ENCODE results near the gene TGIF1.

The TGIF1 gene

DNA sequence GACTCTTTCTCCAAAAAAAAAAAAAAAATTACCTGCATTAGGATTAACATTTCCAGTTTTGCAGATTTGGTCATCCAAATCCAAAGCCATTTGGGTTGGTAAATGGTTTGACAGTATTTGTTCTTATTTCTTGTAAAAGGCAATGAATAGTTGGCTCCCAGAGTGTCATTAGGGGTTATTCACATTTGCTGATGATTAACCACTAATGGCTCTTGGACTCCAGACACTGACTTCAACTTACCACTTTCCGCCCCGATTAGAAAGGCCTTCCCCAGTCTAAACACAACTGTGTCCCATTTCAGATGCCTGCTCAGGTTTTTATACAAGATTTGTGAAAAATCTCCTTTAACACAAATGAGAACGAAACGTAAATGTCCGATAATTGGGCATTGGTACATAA lies 9.6 kb upstream of the TGIF1 start:
- DNase-seq = no peak

DNA sequence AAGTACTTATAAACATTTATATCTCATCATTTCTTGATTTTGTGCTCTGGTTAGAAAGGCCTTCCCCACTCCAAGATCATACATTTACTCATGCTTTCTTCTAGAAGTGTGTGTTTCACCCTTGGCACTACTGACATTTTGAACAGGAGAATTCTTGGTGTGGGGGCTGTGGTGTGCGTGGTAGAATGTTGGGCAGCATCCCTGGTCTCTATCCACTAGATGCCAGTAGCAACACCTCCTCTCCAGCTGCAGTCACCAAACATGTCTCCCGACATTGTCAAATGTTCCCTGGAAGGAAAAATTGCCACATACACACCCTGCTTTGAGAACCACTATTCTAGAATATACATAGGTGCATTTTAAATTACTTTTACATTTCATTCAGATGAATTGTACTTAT lies 8.7 kb upstream of the TGIF1 start:
- DNase-seq = no peak

DNA sequence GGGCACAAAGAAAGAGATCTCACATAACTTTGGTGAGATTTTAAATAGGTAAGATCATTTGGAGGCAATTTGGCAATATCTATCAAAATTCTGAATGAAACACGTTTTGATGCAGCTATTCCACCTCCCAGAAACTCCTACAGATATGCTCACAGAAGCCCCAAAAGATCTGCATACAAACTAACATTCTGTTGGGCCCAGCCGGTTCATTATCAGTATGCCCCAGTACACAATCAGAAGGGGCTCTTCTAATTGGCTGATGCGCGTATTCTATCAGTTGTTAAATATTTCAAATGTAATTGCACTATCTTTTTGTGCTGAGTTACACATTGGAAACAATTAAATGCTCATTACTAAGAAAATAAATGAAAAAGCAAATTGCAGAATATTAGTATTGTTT lies 7.1 kb upstream of the TGIF1 start:
- no peak for DNase-seq

GRCh38 chr18:3444296-3444695 lies 5.7 kb upstream of the TGIF1 start:
- no peak for DNase-seq

DNA sequence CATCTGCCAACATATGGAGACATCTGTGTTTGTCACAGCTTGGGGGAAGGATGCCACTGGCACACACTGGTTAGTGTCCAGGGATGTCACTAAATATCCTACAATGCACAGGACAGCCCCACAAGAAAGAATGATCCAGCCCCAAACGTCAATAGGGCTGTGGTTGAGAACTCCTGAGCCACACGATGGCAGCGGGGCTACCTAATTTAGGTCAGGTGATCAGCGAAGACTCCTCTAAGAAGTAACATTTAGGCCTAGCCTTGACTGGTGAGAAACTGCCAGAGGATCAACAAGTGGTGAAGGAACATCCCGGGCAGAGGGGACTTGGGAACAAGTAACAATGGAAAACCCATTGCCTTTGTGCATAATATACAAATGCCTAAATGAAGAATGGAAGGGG lies 5.0 kb upstream of the TGIF1 start:
- no peak for DNase-seq

DNA sequence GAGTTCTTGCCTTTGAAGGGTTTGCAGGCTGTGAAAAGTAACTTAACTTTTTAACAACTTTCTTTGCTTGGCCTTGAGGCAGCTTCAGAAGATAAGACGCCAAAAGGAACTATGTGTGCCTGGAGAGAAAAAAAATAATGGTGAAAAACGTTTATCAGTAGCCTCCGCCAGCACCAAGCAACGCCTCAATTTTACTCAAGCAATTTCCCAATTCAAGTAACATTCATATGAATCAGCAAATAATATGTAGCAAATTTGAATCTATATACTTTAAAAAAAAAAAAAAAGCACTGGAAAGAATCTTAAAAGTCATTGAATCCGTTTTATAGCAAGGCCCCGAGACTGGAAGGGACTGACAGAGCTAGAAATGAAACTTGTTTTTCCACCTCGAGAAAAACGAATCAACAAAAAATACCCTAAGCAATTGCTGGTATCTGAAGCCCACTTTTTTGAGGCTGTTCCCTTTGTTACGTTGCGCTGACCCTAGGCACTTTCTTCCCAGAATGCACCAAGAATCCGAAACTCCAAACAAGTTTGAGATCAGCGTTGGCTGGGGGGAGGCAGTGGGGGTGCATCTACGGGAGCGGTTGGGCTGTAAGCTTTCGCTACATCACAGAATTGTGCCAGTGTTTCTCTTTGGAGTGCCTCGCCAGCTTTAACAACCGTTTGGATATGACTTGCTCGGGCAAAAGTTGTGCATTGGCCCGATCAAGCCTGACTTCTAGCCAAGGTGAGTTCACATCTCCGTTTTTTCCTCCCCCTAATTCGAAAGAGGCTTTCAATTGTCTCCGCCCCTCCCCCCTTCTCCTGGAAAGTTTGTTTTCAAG lies 2.7 kb upstream of the TGIF1 start:
- no peak for DNase-seq

DNA sequence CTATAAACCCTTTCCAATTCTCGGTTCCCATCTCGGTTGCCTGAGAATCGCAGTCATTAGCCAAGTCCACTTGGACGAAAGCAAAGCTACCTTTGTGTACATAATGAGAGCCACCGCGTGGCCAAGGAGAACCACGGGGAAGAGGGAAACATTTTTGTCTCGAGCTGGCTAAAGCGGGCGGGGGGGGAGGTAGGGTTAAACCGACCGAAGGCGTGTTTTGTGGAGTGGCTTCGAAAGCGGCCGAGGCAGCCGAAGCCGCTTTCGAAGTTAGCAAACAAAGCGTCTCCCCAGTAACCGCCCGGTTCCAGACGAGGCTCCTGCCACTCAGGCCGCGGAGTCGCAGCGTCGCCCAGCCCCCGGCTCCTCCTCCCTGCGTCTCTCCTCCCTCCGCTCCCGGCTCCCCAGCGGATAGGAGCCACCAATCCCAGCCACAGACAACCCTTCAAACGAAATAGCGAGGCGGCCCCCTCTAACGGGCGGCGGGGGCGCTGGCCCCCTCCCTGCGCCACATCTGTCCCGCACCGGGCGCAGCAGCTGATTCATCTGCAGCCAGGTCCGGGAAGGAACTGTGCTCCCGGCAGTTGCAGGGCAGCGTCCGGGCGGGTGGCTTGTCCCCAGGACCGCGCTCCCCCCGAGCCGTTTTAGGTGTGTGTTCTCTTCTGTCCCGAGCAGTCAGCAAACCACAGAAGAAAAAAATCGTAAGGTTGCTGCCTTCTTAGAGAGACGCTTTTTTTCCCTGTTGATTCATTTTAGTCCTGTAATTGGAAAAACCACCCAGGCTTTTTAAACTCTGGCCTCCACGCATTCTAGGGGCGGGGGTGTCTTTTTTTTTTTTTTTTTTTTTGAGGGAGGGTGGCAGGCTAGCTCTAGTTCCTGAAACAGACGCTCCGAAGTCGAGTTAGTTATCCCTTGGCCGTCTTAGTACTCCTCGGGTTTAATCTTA lies 1.8 kb upstream of the TGIF1 start:
- peak; percentile 77 for DNase-seq

DNA sequence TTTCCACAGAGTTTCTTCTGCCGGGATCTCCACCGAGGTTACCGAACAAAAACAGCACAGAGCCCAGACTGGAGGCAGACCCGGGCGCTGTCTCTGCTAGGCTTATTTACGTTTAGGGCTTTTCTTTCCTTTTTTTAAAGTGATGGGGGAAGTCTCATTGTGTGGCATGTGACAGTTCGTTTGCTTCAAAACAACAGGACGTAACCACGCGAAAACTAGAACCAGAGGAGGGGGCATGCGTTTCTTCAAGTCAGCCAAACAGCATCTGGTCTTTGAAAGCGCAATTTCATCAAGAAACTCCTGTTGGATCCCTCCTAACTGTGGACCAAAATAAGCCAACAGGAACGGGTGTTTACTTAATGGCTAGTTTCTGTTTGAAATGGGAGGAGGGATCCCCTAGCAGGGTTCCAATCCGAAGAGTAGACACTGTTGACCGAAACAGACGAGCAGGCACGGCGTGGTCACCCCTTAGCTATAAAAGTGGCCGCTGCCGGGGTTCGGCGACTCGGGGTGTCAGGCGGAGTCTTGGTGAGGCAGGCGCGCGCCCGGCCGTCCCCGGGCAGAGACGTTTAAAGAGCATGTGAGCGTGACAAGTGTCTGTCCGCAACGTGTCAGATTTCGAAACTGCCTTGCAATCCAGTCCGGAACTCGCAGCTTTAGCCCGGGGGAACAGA lies 997 bp upstream of the TGIF1 start:
- DNase-seq = peak; percentile 17

DNA sequence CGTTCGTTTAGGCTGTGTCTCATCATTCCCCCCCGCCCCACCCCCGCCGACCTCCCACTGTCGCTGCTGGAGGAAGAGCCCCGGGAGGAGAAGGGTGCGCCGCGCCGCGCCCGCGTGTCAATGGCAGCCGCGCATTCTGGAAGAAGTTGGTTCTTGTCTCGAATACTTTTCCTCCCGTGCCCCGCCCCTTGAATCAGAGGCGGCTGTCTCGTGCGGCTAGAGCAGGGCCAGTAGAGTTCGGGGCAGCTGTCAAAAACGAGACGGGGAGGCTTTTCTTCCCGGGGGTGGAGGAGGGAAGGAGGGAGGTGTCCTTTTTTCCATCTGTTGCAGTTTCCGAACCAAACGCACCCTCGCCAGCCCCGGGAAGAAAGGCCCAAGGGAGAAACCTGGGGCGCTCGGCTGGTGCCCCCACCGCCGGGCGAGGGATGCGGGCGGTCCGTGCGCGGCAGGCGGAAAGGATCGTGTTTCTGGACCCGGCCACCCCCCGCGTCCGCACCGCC lies 410 bp upstream of the TGIF1 start:
- no peak for DNase-seq

DNA sequence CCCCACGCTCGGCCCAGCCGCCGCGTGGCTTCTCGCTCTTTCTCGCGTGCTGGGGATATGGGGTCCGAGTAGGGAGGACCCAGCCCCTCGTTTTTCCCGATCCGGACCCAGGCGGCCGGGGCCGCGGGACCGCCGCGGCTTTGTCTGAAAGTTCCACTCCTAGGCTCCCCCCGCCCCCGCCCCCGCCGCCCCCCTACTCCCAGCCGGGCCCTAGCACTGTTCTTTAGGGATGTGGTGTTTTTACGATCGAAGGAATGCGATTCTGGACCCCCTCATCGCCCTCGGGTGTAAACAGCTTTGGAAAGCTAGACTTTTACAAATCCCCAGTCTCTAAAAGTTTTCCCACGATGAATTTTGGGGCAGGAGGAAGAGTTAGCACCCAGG lies 819 bp downstream of the TGIF1 start:
- no peak for DNase-seq

DNA sequence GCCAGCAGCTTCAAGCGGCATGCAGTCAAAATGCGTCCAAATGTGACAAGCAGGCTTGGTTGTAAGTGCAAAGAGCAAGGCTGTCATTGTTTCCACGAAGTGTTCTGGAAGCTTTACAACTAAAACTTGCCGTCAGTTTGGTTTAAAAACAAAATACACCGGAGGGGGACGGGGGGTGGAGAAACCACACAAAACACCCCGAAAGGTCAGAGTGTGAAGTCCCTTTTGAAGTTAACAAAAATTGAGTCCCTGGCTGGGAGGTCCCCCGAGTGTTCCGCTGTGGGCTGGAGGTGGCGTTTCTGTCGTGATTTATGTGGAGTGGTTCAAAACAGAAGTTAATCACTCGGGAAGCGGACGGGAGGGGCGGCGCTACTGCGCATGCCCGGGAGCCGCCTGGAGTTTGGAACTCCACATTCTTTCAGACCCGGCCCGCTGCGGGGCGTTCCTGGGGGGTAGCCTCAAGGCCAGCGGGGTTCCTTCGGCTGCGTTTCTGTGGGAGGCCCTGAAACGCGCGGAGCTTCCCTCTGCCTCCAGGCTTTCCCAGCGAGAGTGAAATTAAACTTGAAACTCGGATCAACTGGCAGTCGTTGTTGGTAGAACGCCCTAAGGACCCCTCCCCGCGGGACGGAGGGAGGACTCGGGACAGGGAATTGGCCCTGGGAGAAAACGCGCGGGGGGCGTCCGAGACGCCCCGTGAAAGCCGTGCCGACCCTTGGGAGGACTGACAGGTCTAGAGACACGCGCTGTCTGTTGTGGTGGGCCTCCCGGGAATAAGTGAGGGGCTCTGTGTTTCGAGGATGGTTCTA lies 1.4 kb downstream of the TGIF1 start:
- DNase-seq = peak; percentile 22

DNA sequence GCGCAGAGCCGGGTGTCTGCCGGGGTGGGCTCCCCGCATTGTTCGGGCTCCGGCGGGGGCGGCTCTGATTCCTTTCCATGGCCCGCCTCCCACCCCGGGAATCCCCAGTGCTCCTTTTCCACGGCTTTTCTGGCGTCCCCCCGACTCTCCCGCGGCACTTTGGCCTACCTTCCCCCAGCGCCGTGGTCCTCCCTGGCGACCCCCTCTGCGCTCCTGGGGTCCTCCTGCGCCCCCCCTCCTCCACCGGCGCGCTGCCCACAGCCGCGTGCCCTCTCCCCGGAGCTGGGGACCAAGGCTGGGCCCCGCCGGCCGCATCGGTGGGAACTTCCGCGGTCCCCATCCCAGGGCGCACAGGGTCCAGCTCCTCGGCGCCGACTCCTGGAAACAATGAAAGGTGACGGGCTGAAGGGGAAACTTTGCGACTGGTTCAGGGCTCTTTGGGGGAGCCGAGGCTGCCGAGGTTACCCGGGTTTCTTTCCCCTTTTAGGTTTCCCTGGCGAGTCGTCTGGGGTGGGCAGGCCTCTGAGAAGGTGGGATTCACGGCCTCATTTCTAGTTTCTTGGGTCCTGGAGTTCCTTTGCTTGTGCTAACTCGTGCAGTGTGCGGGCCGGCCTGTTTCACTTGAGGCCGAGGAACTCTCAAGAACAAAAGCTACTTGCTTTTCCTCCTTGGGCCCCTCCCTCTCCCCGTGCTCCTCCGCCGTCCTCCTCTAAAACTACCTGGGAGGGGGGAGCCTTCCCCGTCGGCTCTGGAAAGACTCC lies 2.2 kb downstream of the TGIF1 start:
- DNase-seq = no peak

GRCh38 chr18:3452750-3453539 lies 3.0 kb downstream of the TGIF1 start:
- DNase-seq = no peak

GRCh38 chr18:3453540-3454364 lies 3.8 kb downstream of the TGIF1 start:
- DNase-seq = no peak

GRCh38 chr18:3454365-3455089 lies 4.6 kb downstream of the TGIF1 start:
- DNase-seq = peak; percentile 14

- DNase-seq = no peak
Measured at GRCh38 chr18:3455090-3455635, 5.2 kb downstream of the TGIF1 start.

GRCh38 chr18:3455907-3456685 lies 6.1 kb downstream of the TGIF1 start:
- DNase-seq = no peak

GRCh38 chr18:3456686-3457069 lies 6.7 kb downstream of the TGIF1 start:
- no peak for DNase-seq

Data from NCI-H1694 (cell line).